Measurements from ENCODE around the gene TWF1.
A peak's percentile ranks its signal among the peaks of the same experiment; 100 is the strongest.
"Not testable (repeated sequence)": the region's sequence is repeated elsewhere in the genome, so short reads cannot be mapped to it uniquely, and the experiment has no call there.

The TWF1 gene

GRCh38 chr12:43805149-43805859 lies 813 bp downstream of the TWF1 start:
- DNase-seq = no peak

- DNase-seq = no peak
Measured at GRCh38 chr12:43797561-43798217, 8.4 kb downstream of the TWF1 start.

GRCh38 chr12:43795716-43796280 lies 10.3 kb downstream of the TWF1 start:
- no peak for DNase-seq

GRCh38 chr12:43789941-43790340 lies 16.2 kb downstream of the TWF1 start:
- no peak for DNase-seq

- no peak for DNase-seq
Measured at GRCh38 chr12:43786899-43787693, 19.0 kb downstream of the TWF1 start.

- DNase-seq = peak; percentile 26 to 32
Measured at GRCh38 chr12:43776498-43776897, 29.6 kb downstream of the TWF1 start.

GRCh38 chr12:43766291-43766690 lies 39.8 kb downstream of the TWF1 start:
- no peak for DNase-seq

- DNase-seq = no peak
Measured at GRCh38 chr12:43764528-43764927, 41.6 kb downstream of the TWF1 start.

- no peak for DNase-seq
Measured at GRCh38 chr12:43763769-43764168, 42.3 kb downstream of the TWF1 start.

GRCh38 chr12:43762596-43762995 lies 43.5 kb downstream of the TWF1 start:
- DNase-seq = peak in 1 of 2 donors; percentile 18

- DNase-seq = no peak
Measured at GRCh38 chr12:43761500-43761899, 44.6 kb downstream of the TWF1 start.

- DNase-seq = no peak
Measured at GRCh38 chr12:43760396-43760795, 45.7 kb downstream of the TWF1 start.

- peak; percentile 99 for DNase-seq
Measured at GRCh38 chr12:43758728-43759563, 47.2 kb downstream of the TWF1 start, which contains the start of the genes IRAK4 and PUS7L. TSS of gene IRAK4 (plus strand) at chr12:43758951. CDS start at chr12:43768112, 9,161 bp downstream. TSS of gene PUS7L (minus strand) at chr12:43758790. CDS start at chr12:43755245, 3,545 bp downstream.

- peak in 1 of 2 donors; percentile 11 for DNase-seq
Measured at GRCh38 chr12:43758247-43758727, 47.8 kb downstream of the TWF1 start.

GRCh38 chr12:43754015-43754414 lies 52.1 kb downstream of the TWF1 start:
- no peak for DNase-seq

GRCh38 chr12:43751360-43751759 lies 54.8 kb downstream of the TWF1 start:
- DNase-seq = not testable (repeated sequence)

GRCh38 chr12:43750814-43751213 lies 55.3 kb downstream of the TWF1 start:
- no peak for DNase-seq

GRCh38 chr12:43749016-43749415 lies 57.1 kb downstream of the TWF1 start:
- no peak for DNase-seq

- DNase-seq = no peak
Measured at GRCh38 chr12:43744826-43745225, 61.3 kb downstream of the TWF1 start.
